GM23338 (cell line): ENCODE data around the gene CLDN3. TPM values are rescaled to one million over a fixed set of nuclear protein-coding genes. Genes with fewer than 3 reads are reported as not detected.
"Not testable (repeated sequence)": the region's sequence is repeated elsewhere in the genome, so short reads cannot be mapped to it uniquely, and the experiment has no call there.

ENCODE experiments used
- ATAC-seq: fragments of 200-7000 bp; cut with Tn5 transposase; 3 replicates; pipeline ENCODE4 v1.9.1; 2020
- DNase-seq: peaks from one replicate; pipeline ENCODE4 v3.0.0-alpha.2; 2015; ENCODE audit warnings: low spot score
- H2AFZ ChIP-seq: fragments of 200-600 bp; sonication (generic); 2 replicates; pipeline ENCODE4 v1.8.0; 2016; ENCODE audit warnings: antibody characterized with exemption, mild to moderate bottlenecking, moderate library complexity
- H3F3A ChIP-seq: fragments of 200-600 bp; sonication (generic); replicated peaks from 2 replicates; pipeline ENCODE4 v1.8.0; 2017; ENCODE audit warnings: antibody characterized with exemption, mixed run types, low read depth
- H3K27ac ChIP-seq: fragments of 200-600 bp; sonication (generic); 2 replicates; pipeline ENCODE4 v1.6.1; 2016; ENCODE audit warnings: low read depth
- H3K27me3 ChIP-seq: fragments of 200-600 bp; sonication (generic); 2 replicates; pipeline ENCODE4 v1.8.0; 2016; ENCODE audit warnings: mild to moderate bottlenecking, mixed run types, moderate library complexity; ENCODE audit not compliant: insufficient read depth
- H3K36me3 ChIP-seq: fragments of 200-600 bp; sonication (generic); 2 replicates; pipeline ENCODE4 v1.8.0; 2016; ENCODE audit warnings: mild to moderate bottlenecking; ENCODE audit not compliant: insufficient read depth
- H3K4me1 ChIP-seq: fragments of 200-600 bp; sonication (generic); 2 replicates; pipeline ENCODE4 v1.8.0; 2016; ENCODE audit warnings: mild to moderate bottlenecking, moderate library complexity; ENCODE audit not compliant: insufficient read depth
- H3K4me2 ChIP-seq: fragments of 200-600 bp; sonication (generic); 2 replicates; pipeline ENCODE4 v1.7.1; 2017; ENCODE audit warnings: mixed run types
- H3K4me3 ChIP-seq: fragments of 200-600 bp; sonication (generic); 2 replicates; pipeline ENCODE4 v1.6.1; 2016; ENCODE audit warnings: mixed run types
- H3K79me2 ChIP-seq: fragments of 200-600 bp; sonication (generic); replicated peaks from 2 replicates; pipeline ENCODE4 v1.8.0; 2017; ENCODE audit warnings: mild to moderate bottlenecking; ENCODE audit not compliant: insufficient read depth
- H3K9me2 ChIP-seq: fragments of 200-600 bp; sonication (generic); 2 replicates; pipeline ENCODE4 v1.8.0; 2017; ENCODE audit not compliant: insufficient read depth
- H4K20me1 ChIP-seq: fragments of 200-600 bp; sonication (generic); replicated peaks from 2 replicates; pipeline ENCODE4 v1.8.0; 2017; ENCODE audit warnings: mild to moderate bottlenecking; ENCODE audit not compliant: insufficient read depth
- H3K27ac Mint-ChIP-seq: 2 replicates; pipeline ENCODE4 v1.8.0; 2020; ENCODE audit warnings: inconsistent platforms, mild to moderate bottlenecking, moderate library complexity, mixed read lengths
- H3K27me3 Mint-ChIP-seq: 3 replicates; pipeline ENCODE4 v1.8.0; 2022; ENCODE audit warnings: low read depth, mild to moderate bottlenecking, moderate library complexity, mixed read lengths, inconsistent platforms; ENCODE audit not compliant: insufficient read depth, poor library complexity
- H3K36me3 Mint-ChIP-seq: 3 replicates; pipeline ENCODE4 v1.8.0; 2021; ENCODE audit warnings: low read depth, mild to moderate bottlenecking, inconsistent platforms, moderate library complexity, mixed read lengths
- H3K4me1 Mint-ChIP-seq: 3 replicates; pipeline ENCODE4 v1.8.0; 2020; ENCODE audit warnings: mild to moderate bottlenecking, inconsistent platforms, mixed read lengths
- H3K4me3 Mint-ChIP-seq: 3 replicates; pipeline ENCODE4 v1.8.0; 2021; ENCODE audit warnings: moderate library complexity, mild to moderate bottlenecking, inconsistent platforms, mixed read lengths
- H3K9me3 Mint-ChIP-seq: 3 replicates; pipeline ENCODE4 v1.8.0; 2020; ENCODE audit warnings: moderate library complexity, mild to moderate bottlenecking, inconsistent platforms, mixed read lengths
- CREB1 ChIP-seq: fragments of 250-450 bp; sonication (Bioruptor Pico); IDR thresholded peaks from 2 replicates; pipeline ENCODE4 v1.5.0; 2020; ENCODE audit warnings: low read depth, mild to moderate bottlenecking, moderate library complexity
- CTCF ChIP-seq, 2 experiments: fragments of 200-600 bp in 1 of 2; sonication (generic) in 1 of 2; conservative IDR thresholded peaks; 2 replicates each; pipeline versions ENCODE4 v1.5.1 to v1.6.1; 2016 to 2017; ENCODE audit warnings: antibody characterized with exemption in 2 of 2, low read depth in 2 of 2, mild to moderate bottlenecking in 2 of 2, moderate library complexity in 1 of 2
- ETS1 ChIP-seq: IDR thresholded peaks from 2 replicates; pipeline ENCODE4 v1.6.1; 2016; ENCODE audit warnings: antibody characterized with exemption
- EZH2phosphoT487 ChIP-seq: fragments of 200-600 bp; sonication (generic); IDR thresholded peaks from one replicate; pipeline ENCODE4 v1.8.1; 2018; ENCODE audit warnings: antibody characterized with exemption; ENCODE audit not compliant: unreplicated experiment
- JUNB ChIP-seq: IDR thresholded peaks from one replicate; pipeline ENCODE4 v1.6.1; 2016; ENCODE audit warnings: antibody characterized with exemption; ENCODE audit not compliant: unreplicated experiment
- NANOG ChIP-seq: IDR thresholded peaks from 2 replicates; pipeline ENCODE4 v1.6.1; 2016; ENCODE audit warnings: antibody characterized with exemption, borderline replicate concordance
- POLR2AphosphoS5 ChIP-seq: IDR thresholded peaks from 2 replicates; pipeline ENCODE4 v1.6.1; 2016; ENCODE audit warnings: antibody characterized with exemption, low read depth
- REST ChIP-seq: IDR thresholded peaks from one replicate; pipeline ENCODE4 v1.6.1; 2018; ENCODE audit warnings: antibody characterized with exemption; ENCODE audit not compliant: unreplicated experiment
- STAT1 ChIP-seq: IDR thresholded peaks from one replicate; pipeline ENCODE4 v1.6.1; 2016; ENCODE audit warnings: antibody characterized with exemption; ENCODE audit not compliant: unreplicated experiment
- ZNF114 ChIP-seq: fragments of 250-450 bp; sonication (Bioruptor Pico); IDR thresholded peaks from 2 replicates; pipeline ENCODE4 v1.5.0; 2020; ENCODE audit warnings: mild to moderate bottlenecking, moderate library complexity
- ZNF331 ChIP-seq: fragments of 250-450 bp; sonication (Bioruptor Pico); IDR thresholded peaks from 2 replicates; pipeline ENCODE4 v1.5.0; 2020; ENCODE audit warnings: low read depth, mild to moderate bottlenecking, moderate library complexity
- ZNF462 ChIP-seq: fragments of 250-450 bp; sonication (Bioruptor Pico); IDR thresholded peaks from 2 replicates; pipeline ENCODE4 v1.5.0; 2020; ENCODE audit warnings: mild to moderate bottlenecking, moderate library complexity
- polyA plus RNA-seq: library from polyadenylated mRNA; unstranded; fragments of >200 nt; fragmentation: Nextera tagmentation; extraction: Ambion mirVana; gene quantifications from 2 replicates; pipeline ENCODE4 v1.2.1, GENCODE V29; 2016
- total RNA-seq: library from RNA; depleted of rRNA; stranded (reverse); fragments of >200 nt; shearing (Covaris generic); gene quantifications from 2 replicates; pipeline ENCODE4 v1.2.3, GENCODE V29; 2014

Gene CLDN3
- total and polyA plus RNA-seq, 2 experiments from 2014 or later: 20.1 to 27.7 TPM

GRCh38 chr7:73789051-73789450, 19.0 kb upstream of the CLDN3 start:
- Histone ChIP-seq H3F3A (no peaks in the 10 kb centered on the region), H3K4me1 (no peaks in the 10 kb centered on the region), H3K79me2 (no peaks in the 10 kb centered on the region), H3K4me2 (no peak overlapping the region), H3K27ac (no peak overlapping the region), H2AFZ (no peak overlapping the region), H3K27me3 (no peaks in the 10 kb centered on the region), H3K36me3 (no peaks in the 10 kb centered on the region), H3K9me2 (no peaks in the 10 kb centered on the region), H4K20me1 (no peaks in the 10 kb centered on the region), H3K4me3 (no peak overlapping the region)
- H3K9me3 Mint-ChIP-seq: peaks cover 5% of the 10 kb centered on the region; the same call in 1 of the 3 replicates
- H3K27ac Mint-ChIP-seq: no peak overlapping the region
- H3K27me3 Mint-ChIP-seq: peaks cover 6% of the 10 kb centered on the region
- DNase-seq (no peak), ATAC-seq (no peak)
- no peak for TF ChIP-seq CREB1 (CRISPR knock-in tag)
- no peak for TF ChIP-seq ZNF462 (CRISPR knock-in tag)
- no peak for TF ChIP-seq STAT1
- TF ChIP-seq ZNF331 (CRISPR knock-in tag): no peak
- no peak for TF ChIP-seq EZH2phosphoT487
- TF ChIP-seq JUNB: no peak
- no peak for TF ChIP-seq ZNF114 (CRISPR knock-in tag)
- TF ChIP-seq NANOG: no peak
- no peak for TF ChIP-seq REST
- no peak for TF ChIP-seq POLR2AphosphoS5
- no peak for TF ChIP-seq ETS1
- no peak for TF ChIP-seq CTCF (conservative IDR thresholded peaks at IDR 0.05; ENCODE audit: low read depth in 2 of 2)
- no peaks in the 10 kb centered on the region for H3K36me3 Mint-ChIP-seq
- H3K4me1 Mint-ChIP-seq: no peaks in the 10 kb centered on the region
- H3K4me3 Mint-ChIP-seq: no peak overlapping the region

GRCh38 chr7:73787786-73788048, 17.6 kb upstream of the CLDN3 start:
- not testable (repeated sequence) for ATAC-seq, H3K36me3 Mint-ChIP-seq, H3K27ac ChIP-seq, H3K4me3 ChIP-seq, H3K4me3 Mint-ChIP-seq, H3K9me2 ChIP-seq, H3K4me1 ChIP-seq, H3K36me3 ChIP-seq, H3K27ac Mint-ChIP-seq, H3K79me2 ChIP-seq, H3K27me3 ChIP-seq, H2AFZ ChIP-seq, H3K9me3 Mint-ChIP-seq, H3K4me2 ChIP-seq, DNase-seq, H4K20me1 ChIP-seq, H3F3A ChIP-seq, H3K4me1 Mint-ChIP-seq, H3K27me3 Mint-ChIP-seq
